ENCODE results near the gene MFGE8. TPM values are rescaled to one million over a fixed set of nuclear protein-coding genes. Genes with fewer than 3 reads are reported as not detected.
"Not testable (repeated sequence)": the region's sequence is repeated elsewhere in the genome, so short reads cannot be mapped to it uniquely, and the experiment has no call there.

MFGE8 gene, protein sequence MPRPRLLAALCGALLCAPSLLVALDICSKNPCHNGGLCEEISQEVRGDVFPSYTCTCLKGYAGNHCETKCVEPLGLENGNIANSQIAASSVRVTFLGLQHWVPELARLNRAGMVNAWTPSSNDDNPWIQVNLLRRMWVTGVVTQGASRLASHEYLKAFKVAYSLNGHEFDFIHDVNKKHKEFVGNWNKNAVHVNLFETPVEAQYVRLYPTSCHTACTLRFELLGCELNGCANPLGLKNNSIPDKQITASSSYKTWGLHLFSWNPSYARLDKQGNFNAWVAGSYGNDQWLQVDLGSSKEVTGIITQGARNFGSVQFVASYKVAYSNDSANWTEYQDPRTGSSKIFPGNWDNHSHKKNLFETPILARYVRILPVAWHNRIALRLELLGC
- total RNA-seq = 10 to 100 TPM; 22.9 to 38.1 TPM

- Mint-ChIP-seq H3K4me3 (peak within 1 kb of the TSS; percentile 80), H3K36me3 (no peaks in the 10 kb centered on the region), H3K9me3 (ENCODE audit: low read depth) (no peaks in the 10 kb centered on the region), H3K4me1 (peaks cover 15% of the 10 kb centered on the region), H3K27me3 (peaks cover 2% of the 10 kb centered on the region), H3K27ac (peak within 1 kb of the TSS; percentile 79)
- peak; percentile 81 for DNase-seq
- CTCF ChIA-PET = interaction anchor here (1.0 kb wide), 1 partner anchor 8 kb away, joined by 4 read pairs; no protein-coding TSS in a partner anchor
- peak; percentile 95 for ATAC-seq
Observed at GRCh38 chr15:88913017-88913849, at the start of gene MFGE8. Gene MFGE8, minus strand, starts transcription at chr15:88913379. Its CDS starts 60 bp downstream, at chr15:88913319.

- no peaks in the 10 kb centered on the region for H3K4me1 Mint-ChIP-seq
- ATAC-seq (no peak), DNase-seq (no peak)
- no peak overlapping the region for H3K27ac Mint-ChIP-seq
- no peaks in the 10 kb centered on the region for H3K36me3 Mint-ChIP-seq
- peaks cover 3% of the 10 kb centered on the region for H3K9me3 Mint-ChIP-seq (ENCODE audit: low read depth)
- H3K4me3 Mint-ChIP-seq = no peak overlapping the region
- CTCF ChIA-PET = no interaction called here
- peaks cover 35% of the 10 kb centered on the region for H3K27me3 Mint-ChIP-seq
Observed at GRCh38 chr15:88959445-88959844, 46.3 kb upstream of the MFGE8 start.

GRCh38 chr15:88956906-88957305, 43.7 kb upstream of the MFGE8 start:
- Mint-ChIP-seq H3K9me3 (ENCODE audit: low read depth) (no peaks in the 10 kb centered on the region), H3K4me3 (no peak overlapping the region), H3K27me3 (peaks cover 23% of the 10 kb centered on the region), H3K36me3 (no peaks in the 10 kb centered on the region), H3K27ac (no peak overlapping the region), H3K4me1 (no peaks in the 10 kb centered on the region)
- CTCF ChIA-PET = no interaction called here
- ATAC-seq (no peak), DNase-seq (no peak)

- Mint-ChIP-seq H3K27ac (no peak overlapping the region), H3K27me3 (peaks cover 19% of the 10 kb centered on the region), H3K4me3 (no peak overlapping the region), H3K36me3 (no peaks in the 10 kb centered on the region), H3K9me3 (ENCODE audit: low read depth) (peaks cover 2% of the 10 kb centered on the region), H3K4me1 (no peaks in the 10 kb centered on the region)
- DNase-seq (no peak), ATAC-seq (no peak)
- CTCF ChIA-PET = interaction anchor here (1.4 kb wide), 1 partner anchor 12 kb away, joined by 5 read pairs; no protein-coding TSS in a partner anchor
Observed at GRCh38 chr15:88956263-88956662, 43.1 kb upstream of the MFGE8 start.

GRCh38 chr15:88954431-88955277, 41.5 kb upstream of the MFGE8 start:
- H3K4me3 Mint-ChIP-seq = no peak overlapping the region
- H3K36me3 Mint-ChIP-seq = no peaks in the 10 kb centered on the region
- DNase-seq (no peak), ATAC-seq (no peak)
- peaks cover 2% of the 10 kb centered on the region for H3K9me3 Mint-ChIP-seq (ENCODE audit: low read depth)
- peaks cover 12% of the 10 kb centered on the region for H3K27me3 Mint-ChIP-seq
- H3K4me1 Mint-ChIP-seq = peaks cover 9% of the 10 kb centered on the region
- CTCF ChIA-PET = interaction anchor here (1.6 kb wide), 1 partner anchor 50 kb away, joined by 5 read pairs; no protein-coding TSS in a partner anchor
- no peak overlapping the region for H3K27ac Mint-ChIP-seq

DNA sequence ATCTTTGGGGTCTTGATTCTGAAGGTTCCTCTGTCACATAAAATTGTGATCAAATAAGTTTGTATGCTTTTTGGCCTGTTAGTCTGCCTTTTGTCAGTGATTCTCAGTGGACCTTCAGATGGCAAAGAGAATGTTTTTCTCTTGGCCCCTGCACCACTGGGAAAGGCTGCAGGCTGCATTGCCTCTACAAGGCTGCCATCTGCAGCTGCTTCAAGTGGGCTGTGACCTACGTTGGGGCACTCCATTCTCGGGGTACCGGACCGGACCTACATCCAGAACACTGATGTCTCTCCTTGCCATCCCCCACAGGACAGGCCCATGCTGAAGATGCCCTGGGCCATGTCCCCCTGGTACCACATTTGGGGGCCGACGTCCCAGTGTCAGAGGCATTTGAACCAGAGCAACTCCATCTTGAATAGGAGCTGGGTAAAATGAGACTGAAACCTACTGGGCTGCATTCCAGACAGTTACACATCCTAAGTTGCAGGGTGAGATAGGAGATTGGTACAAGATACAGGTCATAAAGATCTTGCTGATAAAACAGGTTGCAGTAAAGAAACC, 37.5 kb upstream of the MFGE8 start:
- no peaks in the 10 kb centered on the region for H3K36me3 Mint-ChIP-seq
- H3K4me1 Mint-ChIP-seq = peaks cover 17% of the 10 kb centered on the region
- peaks cover 2% of the 10 kb centered on the region for H3K9me3 Mint-ChIP-seq (ENCODE audit: low read depth)
- H3K27ac Mint-ChIP-seq = no peak overlapping the region
- peaks cover 10% of the 10 kb centered on the region for H3K27me3 Mint-ChIP-seq
- CTCF ChIA-PET = interaction anchor here (2.1 kb wide), 1 partner anchor 46 kb away, joined by 7 read pairs; no protein-coding TSS in a partner anchor
- DNase-seq (no peak), ATAC-seq (no peak)
- no peak overlapping the region for H3K4me3 Mint-ChIP-seq

DNA sequence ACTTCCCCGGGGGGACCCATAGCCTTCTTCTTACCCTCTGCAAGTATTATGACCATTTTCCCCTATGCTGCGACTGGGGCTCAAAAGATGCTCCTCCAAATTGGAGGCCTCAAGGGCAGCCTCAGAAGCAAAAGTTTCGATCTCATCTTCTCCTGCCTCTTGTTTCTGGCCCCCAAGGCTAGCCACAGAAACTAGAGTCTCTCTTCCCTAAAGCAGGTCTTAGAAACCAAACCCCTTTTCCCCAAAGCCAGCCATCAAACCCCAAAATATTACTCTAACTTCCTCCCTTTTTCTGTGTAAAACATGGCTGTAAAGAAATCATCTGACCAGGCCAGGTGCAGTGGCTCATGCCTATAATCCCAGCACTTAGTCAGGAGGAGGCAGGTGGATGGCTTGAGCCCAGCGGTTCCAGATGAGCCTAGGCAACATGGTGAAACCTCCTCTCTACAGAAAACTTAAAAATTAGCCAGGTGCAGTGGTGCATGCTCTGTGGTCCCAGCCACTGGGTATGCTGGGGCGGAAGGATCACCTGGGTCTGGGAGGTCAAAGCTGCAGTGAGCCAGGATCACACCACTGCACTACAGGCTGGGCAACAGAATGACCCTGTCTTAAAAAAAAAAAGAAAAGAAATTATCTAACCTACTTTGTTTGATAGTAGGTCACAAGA, 36.7 kb upstream of the MFGE8 start:
- CTCF ChIA-PET = no interaction called here
- Mint-ChIP-seq H3K4me3 (no peak overlapping the region), H3K4me1 (peaks cover 17% of the 10 kb centered on the region), H3K27me3 (peaks cover 7% of the 10 kb centered on the region), H3K36me3 (no peaks in the 10 kb centered on the region), H3K9me3 (ENCODE audit: low read depth) (peaks cover 2% of the 10 kb centered on the region), H3K27ac (no peak overlapping the region)
- no peak for DNase-seq
- no peak for ATAC-seq

DNA sequence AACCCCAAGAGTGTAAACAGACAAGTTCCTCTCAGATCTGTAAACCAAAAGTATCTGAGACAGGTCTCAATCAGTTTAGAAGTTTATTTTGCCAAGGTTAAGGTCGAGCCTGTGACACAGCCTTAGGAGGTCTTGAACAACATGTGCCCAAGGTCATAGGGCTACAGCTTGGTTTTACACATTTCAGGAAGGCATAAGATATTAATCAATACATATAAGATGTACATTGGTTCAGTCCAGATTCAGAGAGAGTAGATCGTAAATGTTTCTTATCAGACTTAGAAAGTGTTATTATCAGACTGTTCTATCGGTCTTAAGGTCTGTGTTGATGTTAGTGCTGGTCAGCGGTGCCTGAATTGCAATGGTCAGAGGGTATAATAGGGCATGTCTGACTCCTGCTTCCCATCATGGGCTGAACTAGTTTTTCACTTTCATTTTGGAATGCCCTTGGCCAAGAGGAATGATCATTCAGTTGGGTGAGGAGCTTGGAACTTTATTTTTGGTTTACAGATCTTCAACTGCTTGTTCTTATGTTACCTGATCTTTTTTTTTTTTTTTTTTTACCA, 27.0 kb upstream of the MFGE8 start:
- no peaks in the 10 kb centered on the region for H3K4me1 Mint-ChIP-seq
- no peak overlapping the region for H3K27ac Mint-ChIP-seq
- CTCF ChIA-PET = interaction anchor here (0.6 to 1.6 kb wide), 2 partner anchors 45 to 238 kb away, joined by 3 to 5 read pairs; partner anchors contain the start of gene HAPLN3
- H3K36me3 Mint-ChIP-seq = no peaks in the 10 kb centered on the region
- ATAC-seq = no peak
- DNase-seq = no peak
- H3K27me3 Mint-ChIP-seq = peaks cover 11% of the 10 kb centered on the region
- no peaks in the 10 kb centered on the region for H3K9me3 Mint-ChIP-seq (ENCODE audit: low read depth)
- H3K4me3 Mint-ChIP-seq = no peak overlapping the region

- H3K36me3 Mint-ChIP-seq = no peaks in the 10 kb centered on the region
- CTCF ChIA-PET = interaction anchor here (0.6 to 1.6 kb wide), 2 partner anchors 44 to 238 kb away, joined by 3 to 5 read pairs; partner anchors contain the start of gene HAPLN3
- H3K27me3 Mint-ChIP-seq = peaks cover 15% of the 10 kb centered on the region
- no peak overlapping the region for H3K27ac Mint-ChIP-seq
- ATAC-seq (no peak), DNase-seq (no peak)
- H3K4me1 Mint-ChIP-seq = no peaks in the 10 kb centered on the region
- H3K4me3 Mint-ChIP-seq = no peak overlapping the region
- H3K9me3 Mint-ChIP-seq (ENCODE audit: low read depth) = no peaks in the 10 kb centered on the region
Observed at GRCh38 chr15:88939486-88939806, 26.3 kb upstream of the MFGE8 start.

DNA sequence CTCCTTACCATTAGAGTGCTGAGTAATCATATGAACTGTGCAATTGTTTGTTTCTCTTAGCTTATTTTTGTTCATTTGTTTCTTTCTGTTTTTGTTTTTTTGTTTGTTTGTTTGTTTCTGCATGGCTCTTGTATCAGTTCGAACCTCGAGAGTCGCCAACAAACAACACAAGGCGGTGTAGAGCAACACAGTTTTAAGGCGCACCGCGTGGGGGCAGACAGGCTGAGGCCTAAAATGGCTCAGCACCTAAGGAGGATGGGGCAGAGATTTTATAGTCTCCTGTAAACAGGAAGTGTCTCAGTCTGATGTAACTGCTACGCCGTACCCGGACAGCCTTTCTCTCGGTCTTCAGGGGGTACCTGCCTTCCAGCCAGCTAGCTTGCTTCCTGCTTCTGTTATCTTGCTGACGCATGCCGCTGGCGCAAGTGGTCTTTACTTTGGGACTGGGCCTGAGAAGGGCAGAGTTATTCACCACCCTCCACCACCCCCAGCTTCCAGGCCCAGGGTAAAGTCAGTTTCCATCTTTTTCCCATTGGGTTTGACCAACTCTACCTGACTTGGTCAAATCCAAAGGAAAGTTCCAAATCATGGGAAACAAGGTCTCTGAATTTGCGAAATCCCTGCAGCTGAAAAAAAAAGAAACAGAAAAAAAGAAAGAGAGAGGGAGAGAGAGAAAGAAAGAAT, 25.8 kb upstream of the MFGE8 start:
- CTCF ChIA-PET = interaction anchor here (1.6 kb wide), 1 partner anchor 239 kb away, joined by 5 read pairs; no protein-coding TSS in a partner anchor
- no peaks in the 10 kb centered on the region for H3K36me3 Mint-ChIP-seq
- DNase-seq (no peak), ATAC-seq (no peak)
- no peaks in the 10 kb centered on the region for H3K9me3 Mint-ChIP-seq (ENCODE audit: low read depth)
- H3K4me1 Mint-ChIP-seq = no peaks in the 10 kb centered on the region
- H3K27me3 Mint-ChIP-seq = peaks cover 15% of the 10 kb centered on the region
- H3K4me3 Mint-ChIP-seq = no peak overlapping the region
- H3K27ac Mint-ChIP-seq = no peak overlapping the region

GRCh38 chr15:88934449-88934848, 21.3 kb upstream of the MFGE8 start:
- not testable (repeated sequence) for DNase-seq; H3K36me3 Mint-ChIP-seq; ATAC-seq; H3K4me3 Mint-ChIP-seq; H3K4me1 Mint-ChIP-seq; H3K9me3 Mint-ChIP-seq (ENCODE audit: low read depth); H3K27ac Mint-ChIP-seq
- CTCF ChIA-PET = interaction anchor here (1.6 kb wide), 1 partner anchor 29 kb away, joined by 5 read pairs; no protein-coding TSS in a partner anchor
- H3K27me3 Mint-ChIP-seq = peaks cover 32% of the 10 kb centered on the region
